HepG2 (cell line): ENCODE results near the gene SYNGR2. TPM values are rescaled to one million over a fixed set of nuclear protein-coding genes. Genes with fewer than 3 reads are reported as not detected.
A peak's percentile ranks its signal among the peaks of the same experiment; 100 is the strongest.

Source experiments
- AKAP8 ChIP-seq: sonication (generic); formaldehyde crosslinking; IDR thresholded peaks from 2 replicates; pipeline ENCODE4 v1.5.1; 2020; ENCODE audit warnings: mild to moderate bottlenecking, missing genetic modification reagents
- CBFB ChIP-seq: sonication (generic); formaldehyde crosslinking; IDR thresholded peaks from 2 replicates; pipeline ENCODE4 v1.4.0; 2020; ENCODE audit warnings: missing genetic modification reagents
- KDM6A ChIP-seq: IDR thresholded peaks from 2 replicates; pipeline ENCODE4 v1.6.1; 2016; ENCODE audit warnings: low read depth
- NBN ChIP-seq: fragments of 450-650 bp; conservative IDR thresholded peaks from 2 replicates; pipeline ENCODE4 v1.6.1; 2017
- NR2F6 ChIP-seq, 2 experiments: IDR thresholded peaks; 2 replicates each; pipeline ENCODE4 v1.6.1; 2016; ENCODE audit warnings: antibody characterized with exemption in 1 of 2, mild to moderate bottlenecking in 1 of 2
- SMARCC2 ChIP-seq: fragments of 450-650 bp; IDR thresholded peaks from 2 replicates; pipeline ENCODE4 v1.6.1; 2017; ENCODE audit warnings: antibody characterized with exemption, mild to moderate bottlenecking
- SRSF1 ChIP-seq: fragments of 200-400 bp; formaldehyde crosslinking; optimal IDR thresholded peaks from 2 replicates; pipeline ENCODE3; 2017; ENCODE audit warnings: mild to moderate bottlenecking, low read depth, low read length, moderate library complexity
- ZNF143 ChIP-seq: sonication (generic); formaldehyde crosslinking; IDR thresholded peaks from 2 replicates; pipeline ENCODE4 v1.4.0; 2020; ENCODE audit warnings: missing genetic modification reagents
- ZNF660 ChIP-seq: sonication (generic); formaldehyde crosslinking; IDR thresholded peaks from 2 replicates; pipeline ENCODE4 v1.5.1; 2020; ENCODE audit warnings: mild to moderate bottlenecking, low read depth, missing genetic modification reagents, borderline replicate concordance
- ZNF75D ChIP-seq: sonication (generic); formaldehyde crosslinking; IDR thresholded peaks from 2 replicates; pipeline ENCODE4 v1.8.1; 2023; ENCODE audit warnings: missing genetic modification reagents, mild to moderate bottlenecking, borderline replicate concordance
- ZNF775 ChIP-seq: sonication (generic); formaldehyde crosslinking; IDR thresholded peaks from 2 replicates; pipeline ENCODE4 v1.4.0; 2020; ENCODE audit warnings: missing genetic modification reagents, mild to moderate bottlenecking, moderate library complexity, borderline replicate concordance
- polyA plus RNA-seq, 8 experiments: library from polyadenylated mRNA; depleted of rRNA in 3 of 8; stranded (reverse) in 7 of 8; unstranded in 1 of 8; fragments of >200 nt; fragmentation: Illumina TruSeq in 4 of 8; extraction: Trizol in 4 of 8; gene quantifications; 2 replicates each; pipeline versions ENCODE4 v1.2.1 to v1.2.3, GENCODE V29; 2011 to 2016; ENCODE audit warnings: low read depth in 4 of 8, missing spikeins in 1 of 8, mixed read lengths in 1 of 8; ENCODE audit not compliant: insufficient read depth in 1 of 8
- total RNA-seq, 5 experiments: library from RNA; depleted of rRNA; stranded (reverse); fragments of >200 nt; fragmentation: Illumina TruSeq; extraction: Trizol; gene quantifications; 2 replicates each; pipeline ENCODE4 v1.2.3, GENCODE V29; 2016; ENCODE audit warnings: low read depth in 1 of 5
- TF ChIP-seq, protein P1 (sequence below): sonication (generic); formaldehyde crosslinking; IDR thresholded peaks from 2 replicates; pipeline ENCODE4 v1.4.0; 2020; ENCODE audit warnings: missing genetic modification reagents, low read depth, mild to moderate bottlenecking, borderline replicate concordance
- TF ChIP-seq, protein P2 (sequence below): sonication (generic); formaldehyde crosslinking; IDR thresholded peaks from 2 replicates; pipeline ENCODE4 v1.8.1; 2023; ENCODE audit warnings: mild to moderate bottlenecking, missing genetic modification reagents
- TF ChIP-seq, protein P3 (sequence below): sonication (generic); formaldehyde crosslinking; IDR thresholded peaks from 2 replicates; pipeline ENCODE4 v1.4.0; 2020; ENCODE audit warnings: missing genetic modification reagents
- TF ChIP-seq, protein P4 (sequence below): sonication (generic); formaldehyde crosslinking; IDR thresholded peaks from 2 replicates; pipeline ENCODE4 v1.5.1; 2020; ENCODE audit warnings: missing genetic modification reagents, mild to moderate bottlenecking, borderline replicate concordance
- TF ChIP-seq, protein P5 (sequence below): sonication (generic); formaldehyde crosslinking; IDR thresholded peaks from 2 replicates; pipeline ENCODE4 v1.5.1; 2020; ENCODE audit warnings: missing genetic modification reagents, mild to moderate bottlenecking, borderline replicate concordance
- TF ChIP-seq, protein P6 (sequence below): fragments of 450-650 bp; IDR thresholded peaks from 2 replicates; pipeline ENCODE4 v1.6.1; 2017; ENCODE audit warnings: mild to moderate bottlenecking

Gene SYNGR2
- total and polyA plus RNA-seq, 2 of the 13 experiments (the other 11 are each of a cell fraction or from before 2014, with no cell fraction given) = 46.7 to 170 TPM

DNA sequence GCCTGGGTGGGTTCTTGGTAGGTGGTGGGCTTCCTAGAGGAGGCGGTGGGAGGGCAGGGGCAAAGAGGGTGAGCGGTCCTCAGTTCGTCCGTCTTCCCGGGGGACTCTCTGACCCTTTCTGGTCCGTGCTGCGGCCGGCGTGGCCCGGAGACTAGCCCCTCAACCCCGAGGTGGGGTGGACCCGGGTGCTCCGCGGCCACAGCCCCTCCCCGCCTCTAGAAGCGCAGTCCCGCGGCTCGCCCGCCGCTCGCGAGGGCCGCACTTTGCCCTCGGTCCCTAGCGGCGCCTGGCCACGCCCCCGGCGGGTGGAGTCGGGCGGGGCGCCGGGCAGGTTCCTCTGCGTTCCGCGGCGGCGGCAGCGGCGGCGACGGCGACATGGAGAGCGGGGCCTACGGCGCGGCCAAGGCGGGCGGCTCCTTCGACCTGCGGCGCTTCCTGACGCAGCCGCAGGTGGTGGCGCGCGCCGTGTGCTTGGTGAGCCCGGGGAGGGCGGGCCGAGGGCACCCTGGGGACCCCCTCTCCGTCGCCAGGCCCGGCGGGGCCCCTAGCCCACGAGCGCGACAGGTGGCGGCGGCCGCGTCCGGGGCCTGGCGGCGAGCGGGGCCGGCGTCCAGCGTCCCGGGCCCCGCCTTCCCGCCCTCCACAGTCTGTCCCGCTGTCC, at the start of gene SYNGR2 (continued):
- TF ChIP-seq, protein P1, sequence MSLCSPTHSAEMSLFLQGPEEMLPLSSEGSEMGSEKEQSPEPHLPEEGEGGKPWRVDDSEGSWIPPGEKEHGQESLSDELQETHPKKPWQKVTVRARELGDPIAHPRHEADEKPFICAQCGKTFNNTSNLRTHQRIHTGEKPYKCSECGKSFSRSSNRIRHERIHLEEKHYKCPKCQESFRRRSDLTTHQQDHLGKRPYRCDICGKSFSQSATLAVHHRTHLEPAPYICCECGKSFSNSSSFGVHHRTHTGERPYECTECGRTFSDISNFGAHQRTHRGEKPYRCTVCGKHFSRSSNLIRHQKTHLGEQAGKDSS (CRISPR knock-in tag) = no peak
- 0 out of 2 replicates have a peak, but pooled peaks have one; percentile 61 for TF ChIP-seq AKAP8 (CRISPR knock-in tag)
- no peak for TF ChIP-seq SMARCC2
- no peak for TF ChIP-seq ZNF775
- TF ChIP-seq ZNF660 (CRISPR knock-in tag) = no peak
- no peak for TF ChIP-seq NR2F6 (IDR thresholded peaks at IDR 0.05)
- no peak for TF ChIP-seq NR2F6 (CRISPR knock-in tag; IDR thresholded peaks at IDR 0.05)
- TF ChIP-seq ZNF143 (CRISPR knock-in tag) = no peak
- TF ChIP-seq, protein P2, sequence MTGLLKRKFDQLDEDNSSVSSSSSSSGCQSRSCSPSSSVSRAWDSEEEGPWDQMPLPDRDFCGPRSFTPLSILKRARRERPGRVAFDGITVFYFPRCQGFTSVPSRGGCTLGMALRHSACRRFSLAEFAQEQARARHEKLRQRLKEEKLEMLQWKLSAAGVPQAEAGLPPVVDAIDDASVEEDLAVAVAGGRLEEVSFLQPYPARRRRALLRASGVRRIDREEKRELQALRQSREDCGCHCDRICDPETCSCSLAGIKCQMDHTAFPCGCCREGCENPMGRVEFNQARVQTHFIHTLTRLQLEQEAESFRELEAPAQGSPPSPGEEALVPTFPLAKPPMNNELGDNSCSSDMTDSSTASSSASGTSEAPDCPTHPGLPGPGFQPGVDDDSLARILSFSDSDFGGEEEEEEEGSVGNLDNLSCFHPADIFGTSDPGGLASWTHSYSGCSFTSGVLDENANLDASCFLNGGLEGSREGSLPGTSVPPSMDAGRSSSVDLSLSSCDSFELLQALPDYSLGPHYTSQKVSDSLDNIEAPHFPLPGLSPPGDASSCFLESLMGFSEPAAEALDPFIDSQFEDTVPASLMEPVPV (CRISPR knock-in tag) = no peak
- TF ChIP-seq CBFB (CRISPR knock-in tag) = no peak; the same call in 1 of the 2 replicates
- TF ChIP-seq, protein P3, sequence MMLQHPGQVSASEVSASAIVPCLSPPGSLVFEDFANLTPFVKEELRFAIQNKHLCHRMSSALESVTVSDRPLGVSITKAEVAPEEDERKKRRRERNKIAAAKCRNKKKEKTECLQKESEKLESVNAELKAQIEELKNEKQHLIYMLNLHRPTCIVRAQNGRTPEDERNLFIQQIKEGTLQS (CRISPR knock-in tag) = peak; percentile 30; the same call in 1 of the 2 replicates
- no peak for TF ChIP-seq ZNF75D (CRISPR knock-in tag)
- TF ChIP-seq, protein P4, sequence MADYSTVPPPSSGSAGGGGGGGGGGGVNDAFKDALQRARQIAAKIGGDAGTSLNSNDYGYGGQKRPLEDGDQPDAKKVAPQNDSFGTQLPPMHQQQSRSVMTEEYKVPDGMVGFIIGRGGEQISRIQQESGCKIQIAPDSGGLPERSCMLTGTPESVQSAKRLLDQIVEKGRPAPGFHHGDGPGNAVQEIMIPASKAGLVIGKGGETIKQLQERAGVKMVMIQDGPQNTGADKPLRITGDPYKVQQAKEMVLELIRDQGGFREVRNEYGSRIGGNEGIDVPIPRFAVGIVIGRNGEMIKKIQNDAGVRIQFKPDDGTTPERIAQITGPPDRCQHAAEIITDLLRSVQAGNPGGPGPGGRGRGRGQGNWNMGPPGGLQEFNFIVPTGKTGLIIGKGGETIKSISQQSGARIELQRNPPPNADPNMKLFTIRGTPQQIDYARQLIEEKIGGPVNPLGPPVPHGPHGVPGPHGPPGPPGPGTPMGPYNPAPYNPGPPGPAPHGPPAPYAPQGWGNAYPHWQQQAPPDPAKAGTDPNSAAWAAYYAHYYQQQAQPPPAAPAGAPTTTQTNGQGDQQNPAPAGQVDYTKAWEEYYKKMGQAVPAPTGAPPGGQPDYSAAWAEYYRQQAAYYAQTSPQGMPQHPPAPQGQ (CRISPR knock-in tag) = 0 out of 2 replicates have a peak, but pooled peaks have one; percentile 33
- TF ChIP-seq NBN = no peak
- TF ChIP-seq KDM6A (CRISPR knock-in tag) = no peak
- TF ChIP-seq SRSF1 = no peak
- TF ChIP-seq, protein P5, sequence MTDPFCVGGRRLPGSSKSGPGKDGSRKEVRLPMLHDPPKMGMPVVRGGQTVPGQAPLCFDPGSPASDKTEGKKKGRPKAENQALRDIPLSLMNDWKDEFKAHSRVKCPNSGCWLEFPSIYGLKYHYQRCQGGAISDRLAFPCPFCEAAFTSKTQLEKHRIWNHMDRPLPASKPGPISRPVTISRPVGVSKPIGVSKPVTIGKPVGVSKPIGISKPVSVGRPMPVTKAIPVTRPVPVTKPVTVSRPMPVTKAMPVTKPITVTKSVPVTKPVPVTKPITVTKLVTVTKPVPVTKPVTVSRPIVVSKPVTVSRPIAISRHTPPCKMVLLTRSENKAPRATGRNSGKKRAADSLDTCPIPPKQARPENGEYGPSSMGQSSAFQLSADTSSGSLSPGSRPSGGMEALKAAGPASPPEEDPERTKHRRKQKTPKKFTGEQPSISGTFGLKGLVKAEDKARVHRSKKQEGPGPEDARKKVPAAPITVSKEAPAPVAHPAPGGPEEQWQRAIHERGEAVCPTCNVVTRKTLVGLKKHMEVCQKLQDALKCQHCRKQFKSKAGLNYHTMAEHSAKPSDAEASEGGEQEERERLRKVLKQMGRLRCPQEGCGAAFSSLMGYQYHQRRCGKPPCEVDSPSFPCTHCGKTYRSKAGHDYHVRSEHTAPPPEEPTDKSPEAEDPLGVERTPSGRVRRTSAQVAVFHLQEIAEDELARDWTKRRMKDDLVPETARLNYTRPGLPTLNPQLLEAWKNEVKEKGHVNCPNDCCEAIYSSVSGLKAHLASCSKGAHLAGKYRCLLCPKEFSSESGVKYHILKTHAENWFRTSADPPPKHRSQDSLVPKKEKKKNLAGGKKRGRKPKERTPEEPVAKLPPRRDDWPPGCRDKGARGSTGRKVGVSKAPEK (CRISPR knock-in tag) = no peak
- TF ChIP-seq, protein P6, sequence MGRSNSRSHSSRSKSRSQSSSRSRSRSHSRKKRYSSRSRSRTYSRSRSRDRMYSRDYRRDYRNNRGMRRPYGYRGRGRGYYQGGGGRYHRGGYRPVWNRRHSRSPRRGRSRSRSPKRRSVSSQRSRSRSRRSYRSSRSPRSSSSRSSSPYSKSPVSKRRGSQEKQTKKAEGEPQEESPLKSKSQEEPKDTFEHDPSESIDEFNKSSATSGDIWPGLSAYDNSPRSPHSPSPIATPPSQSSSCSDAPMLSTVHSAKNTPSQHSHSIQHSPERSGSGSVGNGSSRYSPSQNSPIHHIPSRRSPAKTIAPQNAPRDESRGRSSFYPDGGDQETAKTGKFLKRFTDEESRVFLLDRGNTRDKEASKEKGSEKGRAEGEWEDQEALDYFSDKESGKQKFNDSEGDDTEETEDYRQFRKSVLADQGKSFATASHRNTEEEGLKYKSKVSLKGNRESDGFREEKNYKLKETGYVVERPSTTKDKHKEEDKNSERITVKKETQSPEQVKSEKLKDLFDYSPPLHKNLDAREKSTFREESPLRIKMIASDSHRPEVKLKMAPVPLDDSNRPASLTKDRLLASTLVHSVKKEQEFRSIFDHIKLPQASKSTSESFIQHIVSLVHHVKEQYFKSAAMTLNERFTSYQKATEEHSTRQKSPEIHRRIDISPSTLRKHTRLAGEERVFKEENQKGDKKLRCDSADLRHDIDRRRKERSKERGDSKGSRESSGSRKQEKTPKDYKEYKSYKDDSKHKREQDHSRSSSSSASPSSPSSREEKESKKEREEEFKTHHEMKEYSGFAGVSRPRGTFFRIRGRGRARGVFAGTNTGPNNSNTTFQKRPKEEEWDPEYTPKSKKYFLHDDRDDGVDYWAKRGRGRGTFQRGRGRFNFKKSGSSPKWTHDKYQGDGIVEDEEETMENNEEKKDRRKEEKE = no peak
